ENCODE measurements around the gene TTC28. TPM values are rescaled to one million over a fixed set of nuclear protein-coding genes. Genes with fewer than 3 reads are reported as not detected.

The TTC28 gene
- total RNA-seq, 1 donor from 2014 or later = 46.2 TPM

- no peak overlapping the region for H3K27ac ChIP-seq
- no peak overlapping the region for H2AFZ ChIP-seq (replicated peaks)
- H3K4me2 ChIP-seq = no peak overlapping the region
- peaks cover 13% of the 10 kb centered on the region for H3K4me1 ChIP-seq
- H3K9me3 Mint-ChIP-seq = peaks cover 2% of the 10 kb centered on the region
- peaks cover 6% of the 10 kb centered on the region for H3K27me3 Mint-ChIP-seq (ENCODE audit: insufficient read depth, low read depth)
- peaks cover 73% of the 10 kb centered on the region for H3K4me1 Mint-ChIP-seq
- H3K36me3 Mint-ChIP-seq = peaks cover 22% of the 10 kb centered on the region
- no peak overlapping the region for H3K27ac Mint-ChIP-seq
- no peak overlapping the region for H3K4me3 ChIP-seq
- no peaks in the 10 kb centered on the region for H3K9me3 ChIP-seq (ENCODE audit: low read depth)
- H3K4me3 Mint-ChIP-seq = no peak overlapping the region
- DNase-seq (ENCODE audit: low spot score) = no peak
- no peaks in the 10 kb centered on the region for H3F3A ChIP-seq (ENCODE audit: low read depth)
- H4K20me1 ChIP-seq (ENCODE audit: low read depth) = no peaks in the 10 kb centered on the region
- H3K79me2 ChIP-seq (ENCODE audit: low read depth) = no peaks in the 10 kb centered on the region
- H3K36me3 ChIP-seq = no peaks in the 10 kb centered on the region
- H3K9ac ChIP-seq = no peak overlapping the region
- H3K27me3 ChIP-seq = no peaks in the 10 kb centered on the region
- TF ChIP-seq EZH2 (IDR thresholded peaks at IDR 0.05) = no peak
- no peak for TF ChIP-seq CTCF (IDR thresholded peaks at IDR 0.05)
- TF ChIP-seq EZH2phosphoT487 (IDR thresholded peaks at IDR 0.05) = no peak
These were observed 648.2 kb downstream of the TTC28 start for GRCh38 chr22:28031383-28031922.

GRCh38 chr22:28030473-28030872 is 649.2 kb downstream of the TTC28 start:
- Mint-ChIP-seq H3K27ac (no peak overlapping the region), H3K4me1 (peaks cover 65% of the 10 kb centered on the region), H3K4me3 (no peak overlapping the region), H3K27me3 (ENCODE audit: insufficient read depth, low read depth) (peaks cover 6% of the 10 kb centered on the region), H3K9me3 (no peaks in the 10 kb centered on the region), H3K36me3 (peaks cover 24% of the 10 kb centered on the region)
- H3K27me3 ChIP-seq = no peaks in the 10 kb centered on the region
- H3K36me3 ChIP-seq = no peaks in the 10 kb centered on the region
- H2AFZ ChIP-seq (replicated peaks) = no peak overlapping the region
- TF ChIP-seq EZH2 (IDR thresholded peaks at IDR 0.05) = no peak
- no peak for TF ChIP-seq CTCF (IDR thresholded peaks at IDR 0.05)
- TF ChIP-seq EZH2phosphoT487 (IDR thresholded peaks at IDR 0.05) = no peak
- no peaks in the 10 kb centered on the region for H3K9me3 ChIP-seq (ENCODE audit: low read depth)
- no peak overlapping the region for H3K9ac ChIP-seq
- H3K4me1 ChIP-seq = peaks cover 9% of the 10 kb centered on the region
- no peak for DNase-seq (ENCODE audit: low spot score)
- H4K20me1 ChIP-seq (ENCODE audit: low read depth) = no peaks in the 10 kb centered on the region
- no peak overlapping the region for H3K27ac ChIP-seq
- no peaks in the 10 kb centered on the region for H3F3A ChIP-seq (ENCODE audit: low read depth)
- H3K4me3 ChIP-seq = no peak overlapping the region
- no peak overlapping the region for H3K4me2 ChIP-seq
- H3K79me2 ChIP-seq (ENCODE audit: low read depth) = no peaks in the 10 kb centered on the region

GRCh38 chr22:28029956-28030355 is 649.7 kb downstream of the TTC28 start:
- no peaks in the 10 kb centered on the region for H3K9me3 Mint-ChIP-seq
- no peak for DNase-seq (ENCODE audit: low spot score)
- H3K9me3 ChIP-seq (ENCODE audit: low read depth) = no peaks in the 10 kb centered on the region
- H3K4me3 ChIP-seq = no peak overlapping the region
- H3K36me3 Mint-ChIP-seq = peaks cover 24% of the 10 kb centered on the region
- H3K4me1 ChIP-seq = peaks cover 9% of the 10 kb centered on the region
- H3K4me3 Mint-ChIP-seq = no peak overlapping the region
- H3K27me3 Mint-ChIP-seq (ENCODE audit: insufficient read depth, low read depth) = peaks cover 6% of the 10 kb centered on the region
- no peak overlapping the region for H3K4me2 ChIP-seq
- H3K27me3 ChIP-seq = no peaks in the 10 kb centered on the region
- H2AFZ ChIP-seq (replicated peaks) = no peak overlapping the region
- H3F3A ChIP-seq (ENCODE audit: low read depth) = no peaks in the 10 kb centered on the region
- no peaks in the 10 kb centered on the region for H3K79me2 ChIP-seq (ENCODE audit: low read depth)
- H3K4me1 Mint-ChIP-seq = peaks cover 60% of the 10 kb centered on the region
- no peak overlapping the region for H3K27ac Mint-ChIP-seq
- H4K20me1 ChIP-seq (ENCODE audit: low read depth) = no peaks in the 10 kb centered on the region
- no peak overlapping the region for H3K9ac ChIP-seq
- H3K27ac ChIP-seq = no peak overlapping the region
- no peaks in the 10 kb centered on the region for H3K36me3 ChIP-seq
- TF ChIP-seq EZH2phosphoT487 (IDR thresholded peaks at IDR 0.05) = no peak
- TF ChIP-seq CTCF (IDR thresholded peaks at IDR 0.05) = no peak
- TF ChIP-seq EZH2 (IDR thresholded peaks at IDR 0.05) = no peak
